ENCODE measurements around the gene THAP9.
"Not testable (repeated sequence)": the region's sequence is repeated elsewhere in the genome, so short reads cannot be mapped to it uniquely, and the experiment has no call there.

THAP9 gene

GRCh38 chr4:82861529-82861928, 39.0 kb upstream of the THAP9 start:
- H3K36me3 Mint-ChIP-seq (ENCODE audit: low read depth), result peaks cover 83% of the 10 kb centered on the region

GRCh38 chr4:82864336-82864979, 36.1 kb upstream of the THAP9 start:
- TF ChIP-seq CTCF (IDR thresholded peaks at IDR 0.05), result no peak
- peaks cover 89% of the 10 kb centered on the region for H3K36me3 Mint-ChIP-seq (ENCODE audit: low read depth)
- H3K27me3 Mint-ChIP-seq (ENCODE audit: low read depth, poor library complexity), result no peaks in the 10 kb centered on the region
- no peak for DNase-seq
- no peaks in the 10 kb centered on the region for H3K4me1 Mint-ChIP-seq
- H3K9me3 Mint-ChIP-seq, result no peaks in the 10 kb centered on the region
- H3K4me3 Mint-ChIP-seq, result no peak overlapping the region
- H3K27ac Mint-ChIP-seq, result no peak overlapping the region

More at GRCh38 chr4:82861529-82861928, 39.0 kb upstream of the THAP9 start:
- Mint-ChIP-seq H3K4me3 (no peak overlapping the region), H3K4me1 (no peaks in the 10 kb centered on the region), H3K27me3 (ENCODE audit: low read depth, poor library complexity) (no peaks in the 10 kb centered on the region), H3K9me3 (no peaks in the 10 kb centered on the region), H3K27ac (no peak overlapping the region)
- DNase-seq, result no peak
- no peak for TF ChIP-seq CTCF (IDR thresholded peaks at IDR 0.05)

- H3K27me3 Mint-ChIP-seq (ENCODE audit: low read depth, poor library complexity), result no peaks in the 10 kb centered on the region
- H3K4me3 Mint-ChIP-seq, result no peak overlapping the region
- no peaks in the 10 kb centered on the region for H3K4me1 Mint-ChIP-seq
- H3K9me3 Mint-ChIP-seq, result no peaks in the 10 kb centered on the region
- H3K27ac Mint-ChIP-seq, result peak overlapping the region; percentile 59
- TF ChIP-seq CTCF (IDR thresholded peaks at IDR 0.05), result no peak
- peaks cover 91% of the 10 kb centered on the region for H3K36me3 Mint-ChIP-seq (ENCODE audit: low read depth)
- DNase-seq, result no peak
These were observed 34.9 kb upstream of the THAP9 start for GRCh38 chr4:82865592-82865991.

GRCh38 chr4:82866033-82866432, 34.5 kb upstream of the THAP9 start:
- not testable (repeated sequence) for H3K27me3 Mint-ChIP-seq (ENCODE audit: low read depth, poor library complexity); H3K4me1 Mint-ChIP-seq; H3K9me3 Mint-ChIP-seq; H3K4me3 Mint-ChIP-seq; DNase-seq
- Mint-ChIP-seq H3K36me3 (ENCODE audit: low read depth) (peaks cover 91% of the 10 kb centered on the region), H3K27ac (peak overlapping the region; percentile 78)

- DNase-seq, result no peak
- no peaks in the 10 kb centered on the region for H3K9me3 Mint-ChIP-seq
- TF ChIP-seq CTCF (IDR thresholded peaks at IDR 0.05), result no peak
- peak overlapping the region; percentile 32 for H3K27ac Mint-ChIP-seq
- H3K27me3 Mint-ChIP-seq (ENCODE audit: low read depth, poor library complexity), result no peaks in the 10 kb centered on the region
- peaks cover 88% of the 10 kb centered on the region for H3K36me3 Mint-ChIP-seq (ENCODE audit: low read depth)
- no peaks in the 10 kb centered on the region for H3K4me1 Mint-ChIP-seq
- no peak overlapping the region for H3K4me3 Mint-ChIP-seq
These were observed 33.7 kb upstream of the THAP9 start for GRCh38 chr4:82866706-82867385.

GRCh38 chr4:82868572-82868971, 32.0 kb upstream of the THAP9 start:
- H3K27ac Mint-ChIP-seq, result no peak overlapping the region
- no peak for DNase-seq
- H3K27me3 Mint-ChIP-seq (ENCODE audit: low read depth, poor library complexity), result no peaks in the 10 kb centered on the region
- no peaks in the 10 kb centered on the region for H3K9me3 Mint-ChIP-seq
- H3K36me3 Mint-ChIP-seq (ENCODE audit: low read depth), result peaks cover 85% of the 10 kb centered on the region
- no peak for TF ChIP-seq CTCF (IDR thresholded peaks at IDR 0.05)
- H3K4me3 Mint-ChIP-seq, result no peak overlapping the region
- H3K4me1 Mint-ChIP-seq, result no peaks in the 10 kb centered on the region
